WERI-Rb-1 (cell line): ENCODE measurements around the gene CHKA.

Experiments used
- DNase-seq: peaks from one replicate; pipeline ENCODE4 v3.0.0-alpha.2; 2020
- H3K27ac ChIP-seq: fragments of 250-450 bp; sonication (Bioruptor Pico); 2 replicates; pipeline ENCODE4 v1.5.1; 2020; ENCODE audit warnings: mild to moderate bottlenecking, moderate library complexity
- H3K27me3 ChIP-seq: fragments of 250-450 bp; sonication (Bioruptor Pico); 2 replicates; pipeline ENCODE4 v1.5.1; 2021; ENCODE audit warnings: mild to moderate bottlenecking, low read depth, moderate library complexity; ENCODE audit not compliant: insufficient read depth, severe bottlenecking
- H3K36me3 ChIP-seq: fragments of 250-450 bp; sonication (Bioruptor Pico); 2 replicates; pipeline ENCODE4 v1.5.1; 2020; ENCODE audit warnings: mild to moderate bottlenecking, moderate library complexity
- H3K4me3 ChIP-seq: 2 replicates; pipeline ENCODE4 v1.5.1; 2011; ENCODE audit warnings: low read depth, mild to moderate bottlenecking, control low read depth, low read length
- H3K9me3 ChIP-seq: fragments of 250-450 bp; sonication (Bioruptor Pico); 2 replicates; pipeline ENCODE4 v1.5.1; 2021; ENCODE audit warnings: mild to moderate bottlenecking, moderate library complexity; ENCODE audit not compliant: severe bottlenecking
- TF ChIP-seq, protein P1 (sequence below): IDR thresholded peaks from 2 replicates; pipeline ENCODE4 v1.5.1; 2011; ENCODE audit warnings: low read depth, mild to moderate bottlenecking, control low read depth, inconsistent platforms, low read length

Gene CHKA

DNA sequence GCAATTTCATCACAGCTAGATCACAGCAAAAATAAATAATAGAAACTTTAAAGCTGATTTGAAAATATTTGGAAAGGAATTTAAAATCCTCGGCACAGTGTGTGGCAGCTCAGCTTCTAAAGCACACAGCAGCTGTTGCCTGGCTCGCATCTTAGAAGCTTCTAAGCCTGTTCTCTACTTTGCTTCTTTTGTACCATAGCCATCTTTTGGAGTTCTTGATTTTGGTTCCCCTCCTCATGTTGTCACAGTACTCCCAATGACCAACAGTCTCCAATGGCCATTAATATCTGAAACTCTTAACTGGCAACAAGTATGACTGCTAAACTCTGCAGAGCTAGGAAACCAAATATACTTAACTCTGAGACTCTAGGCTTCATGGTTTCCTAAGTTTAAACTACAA lies 28.8 kb downstream of the CHKA start:
- Histone ChIP-seq H3K4me3 (no peak overlapping the region), H3K27ac (no peak overlapping the region), H3K36me3 (no peaks in the 10 kb centered on the region; the same call in none of the 2 replicates), H3K27me3 (no peaks in the 10 kb centered on the region), H3K9me3 (no peaks in the 10 kb centered on the region)
- TF ChIP-seq, protein P1, sequence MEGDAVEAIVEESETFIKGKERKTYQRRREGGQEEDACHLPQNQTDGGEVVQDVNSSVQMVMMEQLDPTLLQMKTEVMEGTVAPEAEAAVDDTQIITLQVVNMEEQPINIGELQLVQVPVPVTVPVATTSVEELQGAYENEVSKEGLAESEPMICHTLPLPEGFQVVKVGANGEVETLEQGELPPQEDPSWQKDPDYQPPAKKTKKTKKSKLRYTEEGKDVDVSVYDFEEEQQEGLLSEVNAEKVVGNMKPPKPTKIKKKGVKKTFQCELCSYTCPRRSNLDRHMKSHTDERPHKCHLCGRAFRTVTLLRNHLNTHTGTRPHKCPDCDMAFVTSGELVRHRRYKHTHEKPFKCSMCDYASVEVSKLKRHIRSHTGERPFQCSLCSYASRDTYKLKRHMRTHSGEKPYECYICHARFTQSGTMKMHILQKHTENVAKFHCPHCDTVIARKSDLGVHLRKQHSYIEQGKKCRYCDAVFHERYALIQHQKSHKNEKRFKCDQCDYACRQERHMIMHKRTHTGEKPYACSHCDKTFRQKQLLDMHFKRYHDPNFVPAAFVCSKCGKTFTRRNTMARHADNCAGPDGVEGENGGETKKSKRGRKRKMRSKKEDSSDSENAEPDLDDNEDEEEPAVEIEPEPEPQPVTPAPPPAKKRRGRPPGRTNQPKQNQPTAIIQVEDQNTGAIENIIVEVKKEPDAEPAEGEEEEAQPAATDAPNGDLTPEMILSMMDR: no peak
- no peak for DNase-seq

- no peak overlapping the region for H3K4me3 ChIP-seq
- peak; percentile 17 for DNase-seq
- no peaks in the 10 kb centered on the region for H3K9me3 ChIP-seq
Observed at GRCh38 chr11:68090706-68091105, 30.5 kb downstream of the CHKA start.

GRCh38 chr11:68090287-68090686 lies 30.9 kb downstream of the CHKA start:
- no peak for DNase-seq

More at GRCh38 chr11:68090706-68091105, 30.5 kb downstream of the CHKA start:
- Histone ChIP-seq H3K27me3 (no peaks in the 10 kb centered on the region), H3K27ac (no peak overlapping the region), H3K36me3 (no peaks in the 10 kb centered on the region; the same call in 1 of the 2 replicates)
- TF ChIP-seq, protein P1: no peak

GRCh38 chr11:68089679-68090078 lies 31.5 kb downstream of the CHKA start:
- Histone ChIP-seq H3K9me3 (no peaks in the 10 kb centered on the region), H3K27me3 (no peaks in the 10 kb centered on the region), H3K36me3 (no peaks in the 10 kb centered on the region; the same call in 1 of the 2 replicates), H3K4me3 (no peak overlapping the region), H3K27ac (no peak overlapping the region)
- TF ChIP-seq, protein P1: no peak
- no peak for DNase-seq

More at GRCh38 chr11:68090287-68090686, 30.9 kb downstream of the CHKA start:
- no peaks in the 10 kb centered on the region for H3K27me3 ChIP-seq
- no peak overlapping the region for H3K27ac ChIP-seq
- no peaks in the 10 kb centered on the region for H3K9me3 ChIP-seq
- H3K36me3 ChIP-seq: no peaks in the 10 kb centered on the region; the same call in 1 of the 2 replicates
- TF ChIP-seq, protein P1: no peak
- no peak overlapping the region for H3K4me3 ChIP-seq

DNA sequence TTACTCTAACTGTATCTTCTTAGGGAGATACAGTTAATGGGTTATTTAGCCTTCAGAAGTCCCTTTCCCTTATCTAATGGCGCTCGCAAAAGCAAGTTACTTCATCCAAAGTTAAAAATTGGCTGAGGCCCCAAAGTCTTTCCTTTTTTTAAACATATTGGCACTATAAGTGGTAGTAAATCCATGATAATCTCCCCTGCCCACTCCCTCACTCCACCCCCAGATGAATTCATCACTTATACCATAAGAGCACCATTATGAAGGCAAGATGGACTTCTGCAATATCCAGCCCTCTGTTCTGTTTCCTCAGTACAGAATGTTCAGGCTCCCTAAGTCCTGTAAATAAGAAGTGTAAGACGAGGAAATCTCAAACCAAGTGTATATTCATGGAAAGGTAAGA lies 37.7 kb downstream of the CHKA start:
- Histone ChIP-seq H3K36me3 (peaks cover 5% of the 10 kb centered on the region), H3K27me3 (no peaks in the 10 kb centered on the region)

More for the DNA sequence above, 37.7 kb downstream of the CHKA start:
- TF ChIP-seq, protein P1: no peak
- DNase-seq: no peak
- no peak overlapping the region for H3K27ac ChIP-seq
- no peak overlapping the region for H3K4me3 ChIP-seq
- no peaks in the 10 kb centered on the region for H3K9me3 ChIP-seq
